Inflammatory macrophage treated with lipopolysaccharide for 1 hour (primary cell): ENCODE measurements around the gene SLIT3.

Experiments
- DNase-seq, 2 donors: peaks; one replicate each; pipeline ENCODE4 v3.0.0-alpha.2; 2020 to 2022

The SLIT3 gene

GRCh38 chr5:168813184-168813968 lies 487.6 kb downstream of the SLIT3 start:
- no peak for DNase-seq

- no peak for DNase-seq
These were observed 490.3 kb downstream of the SLIT3 start for GRCh38 chr5:168810641-168811040.

- no peak for DNase-seq
These were observed 491.7 kb downstream of the SLIT3 start for GRCh38 chr5:168809218-168809617.

GRCh38 chr5:168808051-168808616 lies 492.8 kb downstream of the SLIT3 start:
- no peak for DNase-seq

- peak in 1 of 2 donors; percentile 47 for DNase-seq
These were observed 493.7 kb downstream of the SLIT3 start for GRCh38 chr5:168807287-168807686.

- DNase-seq, result no peak
These were observed 497.4 kb downstream of the SLIT3 start for GRCh38 chr5:168803541-168803940.

- no peak for DNase-seq
These were observed 498.6 kb downstream of the SLIT3 start for GRCh38 chr5:168802337-168802736.

- no peak for DNase-seq
These were observed 499.4 kb downstream of the SLIT3 start for GRCh38 chr5:168801567-168801966.

- DNase-seq, result no peak
These were observed 500.2 kb downstream of the SLIT3 start for GRCh38 chr5:168800701-168801100.

- DNase-seq, result peak; percentile 29 to 72
These were observed 502.6 kb downstream of the SLIT3 start for GRCh38 chr5:168798065-168799023.

- DNase-seq, result peak in 1 of 2 donors; percentile 55
These were observed 504.1 kb downstream of the SLIT3 start for GRCh38 chr5:168796593-168797580.

- DNase-seq, result no peak
These were observed 504.9 kb downstream of the SLIT3 start for GRCh38 chr5:168796000-168796399.

GRCh38 chr5:168793841-168794837 lies 506.8 kb downstream of the SLIT3 start:
- peak; percentile 92 to 97 for DNase-seq

GRCh38 chr5:168792678-168793077 lies 508.3 kb downstream of the SLIT3 start:
- DNase-seq, result no peak

- DNase-seq, result peak; percentile 34 to 68
These were observed 510.2 kb downstream of the SLIT3 start for GRCh38 chr5:168790671-168791250.

- DNase-seq, result peak; percentile 54 to 81
These were observed 510.8 kb downstream of the SLIT3 start for GRCh38 chr5:168790002-168790635.

- DNase-seq, result no peak
These were observed 512.2 kb downstream of the SLIT3 start for GRCh38 chr5:168788786-168789185.

- DNase-seq, result no peak
These were observed 512.8 kb downstream of the SLIT3 start for GRCh38 chr5:168788107-168788506.

GRCh38 chr5:168786147-168786546 lies 514.8 kb downstream of the SLIT3 start:
- peak in 1 of 2 donors; percentile 28 for DNase-seq

- DNase-seq, result no peak
These were observed 516.5 kb downstream of the SLIT3 start for GRCh38 chr5:168784454-168784853.
